Breast epithelium (tissue), 3 donors: ENCODE measurements around the gene PLCL2.

Experiments
- POLR2AphosphoS5 ChIP-seq, 3 donors: sonication (generic); formaldehyde crosslinking; IDR thresholded peaks; one replicate each; pipeline ENCODE4 v1.6.1; 2017; ENCODE audit warnings: antibody characterized with exemption in 3 of 3
- TF ChIP-seq, protein P1 (sequence below), 3 donors: fragments of 450-650 bp; IDR thresholded peaks; one replicate each; pipeline ENCODE4 v1.5.1; 2016 to 2017; ENCODE audit warnings: antibody characterized with exemption in 3 of 3, mild to moderate bottlenecking in 3 of 3, moderate library complexity in 3 of 3

GRCh38 chr3:16893618-16894200 is 9.0 kb downstream of the PLCL2 start:
- no peak for TF ChIP-seq POLR2AphosphoS5 (IDR thresholded peaks at IDR 0.05)
- TF ChIP-seq, protein P1, sequence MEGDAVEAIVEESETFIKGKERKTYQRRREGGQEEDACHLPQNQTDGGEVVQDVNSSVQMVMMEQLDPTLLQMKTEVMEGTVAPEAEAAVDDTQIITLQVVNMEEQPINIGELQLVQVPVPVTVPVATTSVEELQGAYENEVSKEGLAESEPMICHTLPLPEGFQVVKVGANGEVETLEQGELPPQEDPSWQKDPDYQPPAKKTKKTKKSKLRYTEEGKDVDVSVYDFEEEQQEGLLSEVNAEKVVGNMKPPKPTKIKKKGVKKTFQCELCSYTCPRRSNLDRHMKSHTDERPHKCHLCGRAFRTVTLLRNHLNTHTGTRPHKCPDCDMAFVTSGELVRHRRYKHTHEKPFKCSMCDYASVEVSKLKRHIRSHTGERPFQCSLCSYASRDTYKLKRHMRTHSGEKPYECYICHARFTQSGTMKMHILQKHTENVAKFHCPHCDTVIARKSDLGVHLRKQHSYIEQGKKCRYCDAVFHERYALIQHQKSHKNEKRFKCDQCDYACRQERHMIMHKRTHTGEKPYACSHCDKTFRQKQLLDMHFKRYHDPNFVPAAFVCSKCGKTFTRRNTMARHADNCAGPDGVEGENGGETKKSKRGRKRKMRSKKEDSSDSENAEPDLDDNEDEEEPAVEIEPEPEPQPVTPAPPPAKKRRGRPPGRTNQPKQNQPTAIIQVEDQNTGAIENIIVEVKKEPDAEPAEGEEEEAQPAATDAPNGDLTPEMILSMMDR (IDR thresholded peaks at IDR 0.05) = no peak
